Hepatocyte (in vitro differentiated cells): Measurements from ENCODE around the gene SNCAIP.
"Not testable (repeated sequence)": the region's sequence is repeated elsewhere in the genome, so short reads cannot be mapped to it uniquely, and the experiment has no call there.

Experiments used
- CTCF ChIP-seq: fragments of 200-600 bp; sonication (generic); IDR thresholded peaks from 2 replicates; pipeline ENCODE4 v1.5.1; 2016; ENCODE audit warnings: antibody characterized with exemption, mild to moderate bottlenecking; ENCODE audit not compliant: poor library complexity
- EZH2phosphoT487 ChIP-seq: fragments of 200-600 bp; sonication (generic); IDR thresholded peaks from one replicate; pipeline ENCODE4 v1.6.1; 2018; ENCODE audit warnings: antibody characterized with exemption, mild to moderate bottlenecking, low read depth, moderate library complexity; ENCODE audit not compliant: unreplicated experiment, severe bottlenecking

- TF ChIP-seq CTCF, EZH2phosphoT487: not testable (repeated sequence)
Measured at GRCh38 chr5:122382938-122383337, 70.9 kb downstream of the SNCAIP start.
